ENCODE data around the gene KCNQ2. TPM values are rescaled to one million over a fixed set of nuclear protein-coding genes. Genes with fewer than 3 reads are reported as not detected.

Gene KCNQ2
- total and polyA plus RNA-seq, 9 donors: not detected

DNA sequence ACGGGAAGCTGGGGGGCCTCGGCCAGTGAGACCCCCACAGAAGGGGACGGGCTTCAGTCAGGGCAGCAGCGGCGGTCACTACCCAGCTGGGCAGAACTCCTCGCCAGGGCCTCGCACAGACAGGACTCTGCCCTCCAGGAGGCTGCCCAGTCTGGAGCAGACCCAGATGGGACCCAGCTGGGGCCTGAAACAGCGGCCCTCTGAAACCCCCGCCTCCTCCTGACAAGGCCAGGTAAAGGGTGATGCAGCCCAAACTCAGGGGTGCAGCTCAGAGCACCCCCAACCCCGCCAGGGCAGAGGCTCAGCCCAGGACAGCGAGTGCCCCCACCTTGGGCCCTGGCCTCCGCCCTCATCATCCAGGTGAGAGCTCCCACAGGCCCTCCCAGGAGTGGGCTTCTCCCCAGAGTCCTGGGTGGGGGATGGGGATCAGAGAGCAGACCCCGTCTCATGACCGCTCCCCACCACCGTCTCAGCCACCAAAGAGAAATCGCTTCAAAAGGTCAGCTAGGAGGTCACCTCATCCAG lies 24.2 kb upstream of the KCNQ2 start:
- WGBS, 3 donors: 52 to 57% (median 56%) methylated on average over 15 to 16 of the region's 16 CpGs
- peak overlapping the region; percentile 31 for H3K4me3 ChIP-seq
- intact Hi-C loops (cut with DNase I): no loop called here
- no peak for TF ChIP-seq EP300 (IDR thresholded peaks at IDR 0.05)
- no peak for TF ChIP-seq POLR2A (IDR thresholded peaks at IDR 0.05)
- TF ChIP-seq, protein P1, sequence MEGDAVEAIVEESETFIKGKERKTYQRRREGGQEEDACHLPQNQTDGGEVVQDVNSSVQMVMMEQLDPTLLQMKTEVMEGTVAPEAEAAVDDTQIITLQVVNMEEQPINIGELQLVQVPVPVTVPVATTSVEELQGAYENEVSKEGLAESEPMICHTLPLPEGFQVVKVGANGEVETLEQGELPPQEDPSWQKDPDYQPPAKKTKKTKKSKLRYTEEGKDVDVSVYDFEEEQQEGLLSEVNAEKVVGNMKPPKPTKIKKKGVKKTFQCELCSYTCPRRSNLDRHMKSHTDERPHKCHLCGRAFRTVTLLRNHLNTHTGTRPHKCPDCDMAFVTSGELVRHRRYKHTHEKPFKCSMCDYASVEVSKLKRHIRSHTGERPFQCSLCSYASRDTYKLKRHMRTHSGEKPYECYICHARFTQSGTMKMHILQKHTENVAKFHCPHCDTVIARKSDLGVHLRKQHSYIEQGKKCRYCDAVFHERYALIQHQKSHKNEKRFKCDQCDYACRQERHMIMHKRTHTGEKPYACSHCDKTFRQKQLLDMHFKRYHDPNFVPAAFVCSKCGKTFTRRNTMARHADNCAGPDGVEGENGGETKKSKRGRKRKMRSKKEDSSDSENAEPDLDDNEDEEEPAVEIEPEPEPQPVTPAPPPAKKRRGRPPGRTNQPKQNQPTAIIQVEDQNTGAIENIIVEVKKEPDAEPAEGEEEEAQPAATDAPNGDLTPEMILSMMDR (IDR thresholded peaks at IDR 0.05): no peak
- H3K4me1 ChIP-seq (ENCODE audit: insufficient read depth): peaks cover 4% of the 10 kb centered on the region
- H3K36me3 ChIP-seq: no peaks in the 10 kb centered on the region
- H3K27ac ChIP-seq: no peak overlapping the region
- DNase-seq: no peak
- H3K9me3 ChIP-seq: no peaks in the 10 kb centered on the region
- H3K27me3 ChIP-seq: no peaks in the 10 kb centered on the region

DNA sequence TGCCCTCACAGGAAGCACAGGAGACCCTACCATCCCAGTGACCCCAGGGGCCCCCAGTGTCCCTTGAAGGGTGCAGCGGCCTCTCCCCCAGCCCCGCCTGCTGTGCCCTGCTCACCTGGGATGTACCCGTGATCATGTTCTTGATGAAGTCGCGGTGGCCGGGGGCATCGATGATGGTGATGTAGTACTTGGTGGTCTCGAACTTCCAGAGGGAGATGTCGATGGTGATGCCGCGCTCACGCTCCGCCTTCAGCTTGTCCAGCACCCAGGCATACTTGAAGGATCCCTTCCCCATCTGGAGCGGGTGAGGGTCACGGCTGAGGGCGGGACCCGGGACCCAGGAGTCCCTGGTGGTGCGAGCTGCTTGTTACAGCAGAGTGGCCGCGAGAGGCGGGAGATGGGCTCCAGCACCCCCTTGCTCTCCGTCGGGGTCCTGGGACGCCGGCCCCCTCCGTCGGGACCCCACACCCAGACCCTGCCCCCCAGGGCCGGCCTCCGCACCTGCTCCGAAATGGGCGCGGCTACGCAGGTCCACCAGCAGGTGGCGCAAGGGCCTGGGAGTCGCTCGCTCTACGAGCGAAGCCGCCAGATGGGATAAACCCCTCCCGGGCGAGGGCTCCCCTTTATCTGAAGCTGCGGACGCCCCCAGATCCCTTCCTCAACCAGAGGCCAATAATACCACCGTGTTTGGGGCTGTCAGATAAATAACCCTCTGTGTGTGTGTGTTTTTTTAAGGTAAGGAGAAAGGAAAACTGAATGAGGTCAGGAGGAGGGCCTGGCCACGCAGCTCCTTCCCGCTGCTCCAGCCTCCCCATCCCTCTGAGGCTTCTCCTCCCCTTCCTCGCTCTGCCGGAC lies 23.5 kb upstream of the KCNQ2 start:
- peak; percentile 56 to 75 (median 70) for DNase-seq
- 20 to 24% (median 21%) methylated on average over 47 to 48 of the region's 48 CpGs for WGBS, 3 donors
- Histone ChIP-seq H3K36me3 (no peaks in the 10 kb centered on the region), H3K27me3 (no peaks in the 10 kb centered on the region), H3K4me1 (ENCODE audit: insufficient read depth) (peaks cover 4% of the 10 kb centered on the region), H3K9me3 (no peaks in the 10 kb centered on the region), H3K27ac (no peak overlapping the region), H3K4me3 (peak overlapping the region; percentile 31)
- intact Hi-C loops (cut with DNase I): no loop called here
- TF ChIP-seq, protein P1 (IDR thresholded peaks at IDR 0.05): peak; percentile 70 to 75 (median 71)
- TF ChIP-seq POLR2A (IDR thresholded peaks at IDR 0.05) (no peak), EP300 (IDR thresholded peaks at IDR 0.05) (no peak)

GRCh38 chr20:63495167-63495720 lies 22.8 kb upstream of the KCNQ2 start:
- H3K27me3 ChIP-seq: no peaks in the 10 kb centered on the region
- no peak overlapping the region for H3K27ac ChIP-seq
- no peaks in the 10 kb centered on the region for H3K36me3 ChIP-seq
- no peaks in the 10 kb centered on the region for H3K9me3 ChIP-seq
- no peak overlapping the region for H3K4me3 ChIP-seq
- WGBS, 3 donors: 69 to 77% (median 71%) methylated on average over 7 to 8 of the region's 8 CpGs
- no peak for DNase-seq
- intact Hi-C loops (cut with DNase I): no loop called here
- TF ChIP-seq POLR2A (IDR thresholded peaks at IDR 0.05) (no peak), EP300 (IDR thresholded peaks at IDR 0.05) (no peak)
- TF ChIP-seq, protein P1 (IDR thresholded peaks at IDR 0.05): no peak
- peaks cover 4% of the 10 kb centered on the region for H3K4me1 ChIP-seq (ENCODE audit: insufficient read depth)

- 77 to 82% (median 78%) methylated on average over 45 to 51 of the region's 51 CpGs for WGBS, 3 donors
Observed at GRCh38 chr20:63494420-63495166, 22.1 kb upstream of the KCNQ2 start.

More at GRCh38 chr20:63494420-63495166, 22.1 kb upstream of the KCNQ2 start:
- intact Hi-C loops (cut with DNase I): no loop called here
- no peaks in the 10 kb centered on the region for H3K27me3 ChIP-seq
- TF ChIP-seq EP300 (IDR thresholded peaks at IDR 0.05) (no peak), POLR2A (IDR thresholded peaks at IDR 0.05) (no peak)
- TF ChIP-seq, protein P1 (IDR thresholded peaks at IDR 0.05): no peak
- no peak for DNase-seq
- peaks cover 4% of the 10 kb centered on the region for H3K4me1 ChIP-seq (ENCODE audit: insufficient read depth)
- H3K4me3 ChIP-seq: no peak overlapping the region
- no peaks in the 10 kb centered on the region for H3K36me3 ChIP-seq
- H3K27ac ChIP-seq: no peak overlapping the region
- no peaks in the 10 kb centered on the region for H3K9me3 ChIP-seq

Measured in ovary (tissue), 9 donors.